Fibroblast of lung (primary cell): Measurements from ENCODE around the gene OBSL1. TPM values are rescaled to one million over a fixed set of nuclear protein-coding genes. Genes with fewer than 3 reads are reported as not detected.
A peak's percentile ranks its signal among the peaks of the same experiment; 100 is the strongest.

Experiments used
- DNase-seq, 2 donors: peaks; one replicate each; pipeline versions ENCODE4 v3.0.0 to v3.0.0-alpha.2; 2010; ENCODE audit warnings: low read depth in 2 of 2
- H2AFZ ChIP-seq: 2 replicates; pipeline ENCODE4 v1.5.1; 2012; ENCODE audit warnings: low read length, control low read depth, inconsistent platforms
- H3K27ac ChIP-seq: 2 replicates; pipeline ENCODE4 v1.5.1; 2011; ENCODE audit warnings: low read length, control low read depth; ENCODE audit not compliant: insufficient read depth
- H3K27me3 ChIP-seq: 2 replicates; pipeline ENCODE4 v1.5.1; 2011; ENCODE audit warnings: mild to moderate bottlenecking, low read length; ENCODE audit not compliant: control insufficient read depth, insufficient read depth
- H3K36me3 ChIP-seq: 2 replicates; pipeline ENCODE4 v1.5.1; 2011; ENCODE audit warnings: low read length; ENCODE audit not compliant: control insufficient read depth, insufficient read depth
- H3K4me1 ChIP-seq: 2 replicates; pipeline ENCODE4 v1.5.1; 2011; ENCODE audit warnings: low read length; ENCODE audit not compliant: control insufficient read depth, insufficient read depth; ENCODE audit errors: extremely low read depth
- H3K4me2 ChIP-seq: 2 replicates; pipeline ENCODE4 v1.5.1; 2011; ENCODE audit warnings: low read length, control low read depth; ENCODE audit not compliant: insufficient read depth; ENCODE audit errors: extremely low read depth
- H3K4me3 ChIP-seq, 4 experiments: fragments of 200-600 bp in 1 of 4; sonication (generic) in 1 of 4; replicated peaks in 1 of 4; 2 replicates each; pipeline ENCODE4 v1.5.1; 2011 to 2016; ENCODE audit warnings: low read length in 4 of 4, low read depth in 3 of 4, mild to moderate bottlenecking in 3 of 4, control low read depth in 2 of 4, inconsistent platforms in 1 of 4, mixed read lengths in 1 of 4; ENCODE audit not compliant: insufficient read depth in 1 of 4; ENCODE audit errors: control extremely low read depth in 1 of 4
- H3K79me2 ChIP-seq: 2 replicates; pipeline ENCODE4 v1.5.1; 2012; ENCODE audit warnings: mild to moderate bottlenecking, low read length, inconsistent platforms; ENCODE audit not compliant: control insufficient read depth, insufficient read depth
- H3K9ac ChIP-seq: 2 replicates; pipeline ENCODE4 v1.5.1; 2011; ENCODE audit warnings: mild to moderate bottlenecking, low read length, control low read depth; ENCODE audit not compliant: insufficient read depth
- H3K9me3 ChIP-seq: 2 replicates; pipeline ENCODE4 v1.5.1; 2012; ENCODE audit warnings: low read depth, low read length; ENCODE audit not compliant: control insufficient read depth, insufficient read depth
- H4K20me1 ChIP-seq: 2 replicates; pipeline ENCODE4 v1.5.1; 2011; ENCODE audit warnings: low read length; ENCODE audit not compliant: control insufficient read depth, insufficient read depth; ENCODE audit errors: extremely low read depth
- EZH2 ChIP-seq: IDR thresholded peaks from 2 replicates; pipeline ENCODE4 v1.5.1; 2012; ENCODE audit warnings: low read length, control low read depth, mild to moderate bottlenecking; ENCODE audit errors: missing control alignments
- polyA plus RNA-seq, 2 donors: library from polyadenylated mRNA; depleted of rRNA in 1 of 2; stranded (reverse) in 1 of 2; unstranded in 1 of 2; fragments of >200 nt; gene quantifications; 2 replicates each; pipeline ENCODE4 v1.2.1, GENCODE V29; 2011 to 2012; ENCODE audit warnings: missing spikeins in 1 of 2
- total RNA-seq: library from RNA; depleted of rRNA; stranded (reverse); fragments of >200 nt; gene quantifications from 2 replicates; pipeline ENCODE4 v1.2.1, GENCODE V29; 2014
- TF ChIP-seq, protein P1 (sequence below), 2 donors: IDR thresholded peaks in 1 of 2; conservative IDR thresholded peaks in 1 of 2; 1 replicate in 1 of 2; 2 replicates in 1 of 2; pipeline ENCODE4 v1.5.1; 2011 to 2012; ENCODE audit warnings: low read length in 2 of 2, control low read depth in 1 of 2, inconsistent platforms in 1 of 2, low read depth in 1 of 2, mild to moderate bottlenecking in 1 of 2

OBSL1 gene
- total and polyA plus RNA-seq, 2 donors (not counting 1 experiment from before 2014, with no cell fraction given), result 24.7 to 28.7 TPM

DNA sequence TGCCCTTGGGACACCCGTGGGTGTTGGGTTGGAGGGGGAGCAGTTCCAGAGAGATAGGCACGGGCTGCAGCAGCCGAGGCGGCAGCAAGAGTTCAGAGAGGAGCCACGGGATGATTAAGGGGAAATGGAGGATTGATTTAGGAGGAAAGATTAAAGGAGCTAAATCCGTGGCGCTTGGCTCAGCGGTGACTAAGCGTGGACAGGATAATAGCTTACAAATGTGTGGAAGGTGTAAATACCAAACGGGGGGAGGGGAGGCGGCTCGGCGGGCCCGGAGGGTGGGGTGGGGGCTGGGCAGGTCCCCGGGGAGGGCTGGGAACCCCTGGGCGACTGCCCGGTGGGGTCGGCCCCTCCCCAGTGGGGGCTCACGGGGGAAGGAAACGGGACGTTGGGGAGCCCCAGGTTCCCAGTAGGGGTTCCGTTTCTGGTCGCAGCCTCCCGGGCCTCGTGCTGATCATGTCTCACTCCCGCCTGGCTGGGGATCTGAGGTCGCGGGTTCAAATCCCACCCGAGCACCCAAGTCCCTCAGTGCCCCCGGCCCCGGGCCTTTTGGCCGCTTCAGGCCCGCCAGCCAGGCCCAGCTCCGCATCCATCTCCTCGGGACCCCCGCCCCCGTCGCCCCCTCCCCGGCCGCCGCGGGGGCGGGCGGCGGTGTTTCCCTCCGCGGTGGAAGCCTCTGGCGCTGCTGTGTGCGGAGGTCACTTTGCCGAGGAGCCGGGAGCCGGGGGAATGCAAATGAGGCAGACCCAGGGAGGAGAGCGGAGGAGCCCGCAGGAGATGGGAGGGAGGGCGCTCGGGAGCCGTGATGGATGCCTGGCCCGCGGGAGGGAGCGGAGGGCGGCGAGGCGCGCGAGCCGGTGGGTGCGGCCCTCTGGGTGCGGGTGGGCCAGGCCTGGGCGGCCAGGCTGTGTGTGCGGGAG lies 49.0 kb downstream of the OBSL1 start:
- H2AFZ ChIP-seq, result no peak overlapping the region
- DNase-seq, result peak; percentile 40 to 87
- H3K9me3 ChIP-seq, result no peaks in the 10 kb centered on the region
- no peaks in the 10 kb centered on the region for H3K36me3 ChIP-seq
- H3K4me3 ChIP-seq, result peak overlapping the region in 2 of 4 experiments; percentile 3 to 40
- TF ChIP-seq, protein P1, sequence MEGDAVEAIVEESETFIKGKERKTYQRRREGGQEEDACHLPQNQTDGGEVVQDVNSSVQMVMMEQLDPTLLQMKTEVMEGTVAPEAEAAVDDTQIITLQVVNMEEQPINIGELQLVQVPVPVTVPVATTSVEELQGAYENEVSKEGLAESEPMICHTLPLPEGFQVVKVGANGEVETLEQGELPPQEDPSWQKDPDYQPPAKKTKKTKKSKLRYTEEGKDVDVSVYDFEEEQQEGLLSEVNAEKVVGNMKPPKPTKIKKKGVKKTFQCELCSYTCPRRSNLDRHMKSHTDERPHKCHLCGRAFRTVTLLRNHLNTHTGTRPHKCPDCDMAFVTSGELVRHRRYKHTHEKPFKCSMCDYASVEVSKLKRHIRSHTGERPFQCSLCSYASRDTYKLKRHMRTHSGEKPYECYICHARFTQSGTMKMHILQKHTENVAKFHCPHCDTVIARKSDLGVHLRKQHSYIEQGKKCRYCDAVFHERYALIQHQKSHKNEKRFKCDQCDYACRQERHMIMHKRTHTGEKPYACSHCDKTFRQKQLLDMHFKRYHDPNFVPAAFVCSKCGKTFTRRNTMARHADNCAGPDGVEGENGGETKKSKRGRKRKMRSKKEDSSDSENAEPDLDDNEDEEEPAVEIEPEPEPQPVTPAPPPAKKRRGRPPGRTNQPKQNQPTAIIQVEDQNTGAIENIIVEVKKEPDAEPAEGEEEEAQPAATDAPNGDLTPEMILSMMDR (conservative IDR thresholded peaks at IDR 0.05 in 1 of 2, IDR thresholded peaks at IDR 0.05 in 1 of 2; ENCODE audit: low read depth in 1 of 2, low read length in 2 of 2), result no peak
- TF ChIP-seq EZH2, result peak; percentile 38
- peaks cover 20% of the 10 kb centered on the region for H3K27me3 ChIP-seq
- no peaks in the 10 kb centered on the region for H3K79me2 ChIP-seq
- no peak overlapping the region for H3K27ac ChIP-seq
- H4K20me1 ChIP-seq, result no peaks in the 10 kb centered on the region
- peaks cover 14% of the 10 kb centered on the region for H3K4me1 ChIP-seq
- peak overlapping the region; percentile 77 for H3K4me2 ChIP-seq
- H3K9ac ChIP-seq, result no peak overlapping the region

DNA sequence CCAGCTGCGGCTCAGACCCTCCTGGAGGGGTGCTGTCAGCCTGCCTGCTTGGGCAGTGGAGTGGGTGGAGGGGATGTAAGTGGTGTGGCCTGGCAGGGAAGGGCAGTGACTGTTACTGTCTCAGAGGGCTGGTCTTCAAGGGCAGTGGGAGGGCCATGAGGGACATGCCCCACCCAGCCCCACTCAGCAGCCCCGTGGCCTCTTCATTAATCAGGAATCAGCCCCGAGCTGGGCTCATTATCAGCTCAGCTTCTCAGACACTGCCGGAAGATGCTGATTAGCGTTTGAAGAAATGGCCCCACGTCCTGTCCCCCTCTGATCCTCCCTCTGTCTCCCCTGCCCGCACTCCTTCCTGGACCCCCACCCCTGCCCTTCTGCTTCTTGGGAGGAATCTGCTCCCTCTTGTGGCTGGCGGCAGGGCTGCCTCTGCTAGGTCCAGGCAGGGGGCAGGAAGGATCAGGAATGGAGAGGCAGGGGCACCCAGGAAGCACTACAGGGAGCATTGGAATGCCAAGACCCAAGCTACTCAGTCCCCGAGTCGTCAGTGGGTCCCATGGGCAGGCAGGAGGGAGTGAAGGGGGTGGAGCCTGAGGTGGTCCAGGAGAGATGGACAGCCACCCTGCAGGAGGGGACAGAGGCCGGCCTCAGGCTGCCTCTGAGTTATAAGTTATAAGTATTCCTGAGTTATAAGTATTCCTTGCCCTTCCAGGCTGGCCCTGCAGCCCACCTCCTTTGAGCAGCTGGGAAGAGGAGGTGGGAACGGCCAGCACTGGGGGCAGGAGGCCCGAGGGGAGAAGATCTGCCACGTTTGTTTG lies 50.1 kb downstream of the OBSL1 start:
- Histone ChIP-seq H3K4me2 (peak overlapping the region; percentile 27), H3K36me3 (no peaks in the 10 kb centered on the region), H2AFZ (peak overlapping the region; percentile 39), H3K27ac (no peak overlapping the region), H3K4me3 (no peak overlapping the region), H4K20me1 (no peaks in the 10 kb centered on the region), H3K9me3 (no peaks in the 10 kb centered on the region), H3K79me2 (no peaks in the 10 kb centered on the region), H3K4me1 (peaks cover 14% of the 10 kb centered on the region), H3K9ac (no peak overlapping the region), H3K27me3 (peaks cover 12% of the 10 kb centered on the region)
- DNase-seq, result peak; percentile 41 to 56
- TF ChIP-seq, protein P1 (conservative IDR thresholded peaks at IDR 0.05 in 1 of 2, IDR thresholded peaks at IDR 0.05 in 1 of 2; ENCODE audit: low read depth in 1 of 2, low read length in 2 of 2), result peak; percentile 64 to 81
- TF ChIP-seq EZH2, result no peak

DNA sequence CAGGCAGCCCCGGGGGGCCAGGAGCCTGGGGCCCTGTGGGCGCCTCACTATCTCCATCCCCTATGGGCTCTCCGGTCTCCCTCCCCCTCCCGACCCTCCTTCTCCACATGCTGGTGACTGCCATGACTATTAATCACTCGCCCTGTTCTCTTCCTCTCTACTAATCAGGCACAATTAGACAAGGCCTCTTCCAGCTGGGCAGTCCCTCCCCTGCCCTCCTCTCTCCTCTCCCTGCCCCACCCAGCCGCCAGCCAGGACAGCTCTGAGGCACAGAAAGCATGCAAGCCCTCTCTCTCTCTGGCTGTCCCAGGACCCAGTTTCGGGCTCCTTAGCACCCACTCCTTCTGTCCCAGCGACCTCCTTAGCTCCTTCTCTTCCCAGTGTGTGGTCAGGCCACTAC lies 51.3 kb downstream of the OBSL1 start:
- Histone ChIP-seq H3K9me3 (no peaks in the 10 kb centered on the region), H4K20me1 (no peaks in the 10 kb centered on the region), H3K36me3 (no peaks in the 10 kb centered on the region), H3K9ac (no peak overlapping the region), H3K27ac (no peak overlapping the region), H3K27me3 (peaks cover 22% of the 10 kb centered on the region), H3K4me1 (peaks cover 14% of the 10 kb centered on the region), H3K79me2 (no peaks in the 10 kb centered on the region), H2AFZ (no peak overlapping the region), H3K4me3 (no peak overlapping the region), H3K4me2 (no peak overlapping the region)
- TF ChIP-seq EZH2, result no peak
- TF ChIP-seq, protein P1 (conservative IDR thresholded peaks at IDR 0.05 in 1 of 2, IDR thresholded peaks at IDR 0.05 in 1 of 2; ENCODE audit: low read depth in 1 of 2, low read length in 2 of 2), result no peak
- no peak for DNase-seq
